Memory B cell (primary cell): ENCODE data around the gene ATF6.

ENCODE experiments used
- ATAC-seq: fragments of 150-1000 bp; cut with Tn5 transposase; 2 replicates; pipeline ENCODE4 v1.10.0; 2021; ENCODE audit warnings: low read depth, mild to moderate bottlenecking, moderate library complexity
- DNase-seq, 2 donors: peaks; one replicate each; pipeline ENCODE4 v3.0.0; 2022; ENCODE audit warnings: low spot score in 2 of 2
- H3K27ac Mint-ChIP-seq: one replicate; pipeline ENCODE4 v1.8.0; 2022; ENCODE audit warnings: mild to moderate bottlenecking, moderate library complexity, mixed read lengths
- H3K27me3 Mint-ChIP-seq: one replicate; pipeline ENCODE4 v1.8.0; 2022; ENCODE audit warnings: mixed read lengths
- H3K36me3 Mint-ChIP-seq: one replicate; pipeline ENCODE4 v1.8.0; 2022; ENCODE audit warnings: mild to moderate bottlenecking, mixed read lengths
- H3K4me1 Mint-ChIP-seq: one replicate; pipeline ENCODE4 v1.8.0; 2022; ENCODE audit warnings: mixed read lengths
- H3K4me3 Mint-ChIP-seq: one replicate; pipeline ENCODE4 v1.8.0; 2022; ENCODE audit warnings: mild to moderate bottlenecking, moderate library complexity, mixed read lengths
- H3K9me3 Mint-ChIP-seq: one replicate; pipeline ENCODE4 v1.8.0; 2022; ENCODE audit warnings: mixed read lengths

Gene ATF6

GRCh38 chr1:161946071-161946987, 180.2 kb downstream of the ATF6 start:
- ATAC-seq (no peak), DNase-seq (no peak)
- Mint-ChIP-seq H3K27me3 (no peaks in the 10 kb centered on the region), H3K27ac (no peak overlapping the region), H3K4me3 (no peak overlapping the region), H3K9me3 (no peaks in the 10 kb centered on the region), H3K4me1 (peaks cover 2% of the 10 kb centered on the region), H3K36me3 (peaks cover 29% of the 10 kb centered on the region)

GRCh38 chr1:161948435-161948834, 182.3 kb downstream of the ATF6 start:
- ATAC-seq: no peak
- DNase-seq: no peak
- H3K27me3 Mint-ChIP-seq: no peaks in the 10 kb centered on the region
- no peaks in the 10 kb centered on the region for H3K9me3 Mint-ChIP-seq
- peaks cover 25% of the 10 kb centered on the region for H3K36me3 Mint-ChIP-seq
- no peak overlapping the region for H3K27ac Mint-ChIP-seq
- H3K4me3 Mint-ChIP-seq: no peak overlapping the region
- peaks cover 9% of the 10 kb centered on the region for H3K4me1 Mint-ChIP-seq

- Mint-ChIP-seq H3K36me3 (peaks cover 18% of the 10 kb centered on the region), H3K4me3 (no peak overlapping the region), H3K9me3 (no peaks in the 10 kb centered on the region), H3K27me3 (no peaks in the 10 kb centered on the region), H3K4me1 (peaks cover 13% of the 10 kb centered on the region), H3K27ac (peak overlapping the region; percentile 24)
- ATAC-seq (no peak), DNase-seq (no peak)
These were observed 183.4 kb downstream of the ATF6 start for GRCh38 chr1:161949548-161949947.

- no peaks in the 10 kb centered on the region for H3K9me3 Mint-ChIP-seq
These were observed 184.3 kb downstream of the ATF6 start for GRCh38 chr1:161950377-161950776.

GRCh38 chr1:161951646-161952045, 185.5 kb downstream of the ATF6 start:
- ATAC-seq (no peak), DNase-seq (no peak)
- Mint-ChIP-seq H3K4me1 (peaks cover 11% of the 10 kb centered on the region), H3K9me3 (no peaks in the 10 kb centered on the region), H3K36me3 (peaks cover 17% of the 10 kb centered on the region), H3K27ac (no peak overlapping the region), H3K4me3 (no peak overlapping the region), H3K27me3 (no peaks in the 10 kb centered on the region)

More at GRCh38 chr1:161950377-161950776, 184.3 kb downstream of the ATF6 start:
- ATAC-seq (no peak), DNase-seq (no peak)
- Mint-ChIP-seq H3K4me1 (peaks cover 13% of the 10 kb centered on the region), H3K4me3 (no peak overlapping the region), H3K27ac (no peak overlapping the region), H3K27me3 (no peaks in the 10 kb centered on the region), H3K36me3 (peaks cover 16% of the 10 kb centered on the region)

- H3K27me3 Mint-ChIP-seq: no peaks in the 10 kb centered on the region
- DNase-seq: no peak
- no peak for ATAC-seq
- no peak overlapping the region for H3K4me3 Mint-ChIP-seq
- peaks cover 15% of the 10 kb centered on the region for H3K36me3 Mint-ChIP-seq
- no peak overlapping the region for H3K27ac Mint-ChIP-seq
- H3K4me1 Mint-ChIP-seq: peaks cover 11% of the 10 kb centered on the region
- no peaks in the 10 kb centered on the region for H3K9me3 Mint-ChIP-seq
These were observed 186.6 kb downstream of the ATF6 start for GRCh38 chr1:161952607-161953172.

- DNase-seq (no peak), ATAC-seq (no peak)
- Mint-ChIP-seq H3K4me1 (peaks cover 11% of the 10 kb centered on the region), H3K27me3 (no peaks in the 10 kb centered on the region), H3K9me3 (no peaks in the 10 kb centered on the region), H3K36me3 (peaks cover 17% of the 10 kb centered on the region), H3K4me3 (no peak overlapping the region), H3K27ac (no peak overlapping the region)
These were observed 187.3 kb downstream of the ATF6 start for GRCh38 chr1:161953256-161953920.

- no peak for ATAC-seq
- Mint-ChIP-seq H3K27me3 (no peaks in the 10 kb centered on the region), H3K4me3 (no peak overlapping the region), H3K9me3 (no peaks in the 10 kb centered on the region), H3K4me1 (peaks cover 11% of the 10 kb centered on the region), H3K36me3 (peaks cover 23% of the 10 kb centered on the region), H3K27ac (no peak overlapping the region)
- no peak for DNase-seq
These were observed 187.9 kb downstream of the ATF6 start for GRCh38 chr1:161954050-161954449.

GRCh38 chr1:161954466-161954865, 188.3 kb downstream of the ATF6 start:
- peaks cover 11% of the 10 kb centered on the region for H3K4me1 Mint-ChIP-seq
- no peak overlapping the region for H3K4me3 Mint-ChIP-seq
- H3K27me3 Mint-ChIP-seq: no peaks in the 10 kb centered on the region
- no peaks in the 10 kb centered on the region for H3K9me3 Mint-ChIP-seq
- DNase-seq (no peak), ATAC-seq (no peak)
- peaks cover 25% of the 10 kb centered on the region for H3K36me3 Mint-ChIP-seq
- H3K27ac Mint-ChIP-seq: no peak overlapping the region

GRCh38 chr1:161955606-161956005, 189.5 kb downstream of the ATF6 start:
- Mint-ChIP-seq H3K36me3 (peaks cover 28% of the 10 kb centered on the region), H3K27ac (no peak overlapping the region), H3K27me3 (no peaks in the 10 kb centered on the region), H3K4me1 (peaks cover 11% of the 10 kb centered on the region), H3K9me3 (no peaks in the 10 kb centered on the region), H3K4me3 (no peak overlapping the region)
- ATAC-seq (no peak), DNase-seq (no peak)

GRCh38 chr1:161956097-161956496, 190.0 kb downstream of the ATF6 start:
- H3K4me1 Mint-ChIP-seq: peaks cover 14% of the 10 kb centered on the region
- DNase-seq (no peak), ATAC-seq (no peak)
- H3K36me3 Mint-ChIP-seq: peaks cover 28% of the 10 kb centered on the region
- H3K27me3 Mint-ChIP-seq: no peaks in the 10 kb centered on the region
- no peaks in the 10 kb centered on the region for H3K9me3 Mint-ChIP-seq
- no peak overlapping the region for H3K27ac Mint-ChIP-seq
- no peak overlapping the region for H3K4me3 Mint-ChIP-seq

- Mint-ChIP-seq H3K4me1 (peaks cover 17% of the 10 kb centered on the region), H3K9me3 (no peaks in the 10 kb centered on the region), H3K27ac (no peak overlapping the region), H3K36me3 (peaks cover 27% of the 10 kb centered on the region), H3K27me3 (no peaks in the 10 kb centered on the region), H3K4me3 (no peak overlapping the region)
- ATAC-seq (no peak), DNase-seq (no peak)
These were observed 190.8 kb downstream of the ATF6 start for GRCh38 chr1:161956930-161957329.

GRCh38 chr1:161958425-161958824, 192.3 kb downstream of the ATF6 start:
- H3K27me3 Mint-ChIP-seq: no peaks in the 10 kb centered on the region
- H3K4me3 Mint-ChIP-seq: no peak overlapping the region
- peaks cover 27% of the 10 kb centered on the region for H3K36me3 Mint-ChIP-seq
- H3K9me3 Mint-ChIP-seq: no peaks in the 10 kb centered on the region
- peaks cover 19% of the 10 kb centered on the region for H3K4me1 Mint-ChIP-seq
- no peak overlapping the region for H3K27ac Mint-ChIP-seq
- DNase-seq (no peak), ATAC-seq (no peak)
